Memory B cell (primary cell): ENCODE results near the gene FLRT3.
A peak's percentile ranks its signal among the peaks of the same experiment; 100 is the strongest.

Source experiments
- ATAC-seq: fragments of 150-1000 bp; cut with Tn5 transposase; 2 replicates; pipeline ENCODE4 v1.10.0; 2021; ENCODE audit warnings: low read depth, mild to moderate bottlenecking, moderate library complexity
- DNase-seq, 2 donors: peaks; one replicate each; pipeline ENCODE4 v3.0.0; 2022; ENCODE audit warnings: low spot score in 2 of 2
- H3K27ac Mint-ChIP-seq: one replicate; pipeline ENCODE4 v1.8.0; 2022; ENCODE audit warnings: mild to moderate bottlenecking, moderate library complexity, mixed read lengths
- H3K27me3 Mint-ChIP-seq: one replicate; pipeline ENCODE4 v1.8.0; 2022; ENCODE audit warnings: mixed read lengths
- H3K36me3 Mint-ChIP-seq: one replicate; pipeline ENCODE4 v1.8.0; 2022; ENCODE audit warnings: mild to moderate bottlenecking, mixed read lengths
- H3K4me1 Mint-ChIP-seq: one replicate; pipeline ENCODE4 v1.8.0; 2022; ENCODE audit warnings: mixed read lengths
- H3K4me3 Mint-ChIP-seq: one replicate; pipeline ENCODE4 v1.8.0; 2022; ENCODE audit warnings: mild to moderate bottlenecking, moderate library complexity, mixed read lengths
- H3K9me3 Mint-ChIP-seq: one replicate; pipeline ENCODE4 v1.8.0; 2022; ENCODE audit warnings: mixed read lengths

The FLRT3 gene

GRCh38 chr20:14337400-14338171 lies at the start of gene FLRT3:
Gene FLRT3, minus strand, starts transcription at chr20:14337612. Its CDS starts 10,106 bp downstream, at chr20:14327506.
- Mint-ChIP-seq H3K27me3 (no peaks in the 10 kb centered on the region), H3K27ac (no peak within 1 kb of the TSS), H3K4me1 (no peaks in the 10 kb centered on the region), H3K4me3 (peak within 1 kb of the TSS; percentile 34), H3K9me3 (no peaks in the 10 kb centered on the region), H3K36me3 (no peaks in the 10 kb centered on the region)
- peak; percentile 60 for ATAC-seq
- DNase-seq, result peak in 1 of 2 donors; percentile 11

GRCh38 chr20:14386726-14387125 lies 49.3 kb upstream of the FLRT3 start:
- no peak overlapping the region for H3K4me3 Mint-ChIP-seq
- no peaks in the 10 kb centered on the region for H3K4me1 Mint-ChIP-seq
- ATAC-seq, result no peak
- H3K36me3 Mint-ChIP-seq, result no peaks in the 10 kb centered on the region
- H3K27ac Mint-ChIP-seq, result no peak overlapping the region
- DNase-seq, result no peak
- H3K27me3 Mint-ChIP-seq, result no peaks in the 10 kb centered on the region
- peaks cover 7% of the 10 kb centered on the region for H3K9me3 Mint-ChIP-seq

DNA sequence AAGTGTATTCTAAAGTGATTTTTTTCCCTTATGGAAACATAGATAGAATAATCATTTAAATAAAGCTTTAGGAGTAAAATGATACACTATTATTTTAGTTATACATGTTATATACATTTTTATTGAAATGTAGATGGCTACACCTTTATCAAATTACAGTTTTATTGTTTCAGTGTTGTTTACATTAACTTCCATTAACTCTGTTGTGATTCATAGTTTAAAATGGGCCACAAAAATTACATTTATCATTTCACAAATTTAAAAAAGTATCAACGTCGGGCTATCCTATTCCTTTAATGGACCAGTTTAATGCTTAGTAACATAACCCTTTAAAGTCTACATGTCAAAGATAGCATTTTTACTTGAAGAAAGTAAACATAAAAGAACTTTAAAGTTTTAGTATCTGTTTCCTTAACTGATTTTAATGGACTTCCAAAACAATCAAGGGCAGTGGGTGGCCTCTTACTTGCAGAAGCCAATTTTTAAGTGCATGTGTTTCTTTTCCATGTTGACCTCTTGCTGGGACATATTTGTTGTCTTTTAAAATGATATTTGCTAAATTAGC lies 47.8 kb upstream of the FLRT3 start:
- ATAC-seq (no peak), DNase-seq (no peak)
- Mint-ChIP-seq H3K27me3 (no peaks in the 10 kb centered on the region), H3K4me3 (no peak overlapping the region), H3K4me1 (no peaks in the 10 kb centered on the region), H3K36me3 (no peaks in the 10 kb centered on the region), H3K9me3 (peaks cover 2% of the 10 kb centered on the region), H3K27ac (no peak overlapping the region)

GRCh38 chr20:14384416-14385175 lies 47.2 kb upstream of the FLRT3 start:
- ATAC-seq (no peak), DNase-seq (no peak)
- H3K36me3 Mint-ChIP-seq, result no peaks in the 10 kb centered on the region
- peaks cover 2% of the 10 kb centered on the region for H3K9me3 Mint-ChIP-seq
- H3K4me1 Mint-ChIP-seq, result no peaks in the 10 kb centered on the region
- H3K4me3 Mint-ChIP-seq, result no peak overlapping the region
- no peak overlapping the region for H3K27ac Mint-ChIP-seq
- H3K27me3 Mint-ChIP-seq, result no peaks in the 10 kb centered on the region

- Mint-ChIP-seq H3K36me3 (no peaks in the 10 kb centered on the region), H3K27ac (no peak overlapping the region), H3K4me1 (no peaks in the 10 kb centered on the region), H3K4me3 (no peak overlapping the region), H3K27me3 (no peaks in the 10 kb centered on the region), H3K9me3 (peaks cover 2% of the 10 kb centered on the region)
- ATAC-seq (no peak), DNase-seq (no peak)
Measured at GRCh38 chr20:14383335-14383734, 45.9 kb upstream of the FLRT3 start.

- H3K27ac Mint-ChIP-seq, result no peak overlapping the region
- no peak overlapping the region for H3K4me3 Mint-ChIP-seq
- no peak for ATAC-seq
- no peaks in the 10 kb centered on the region for H3K4me1 Mint-ChIP-seq
- H3K9me3 Mint-ChIP-seq, result no peaks in the 10 kb centered on the region
- H3K27me3 Mint-ChIP-seq, result no peaks in the 10 kb centered on the region
- no peak for DNase-seq
- no peaks in the 10 kb centered on the region for H3K36me3 Mint-ChIP-seq
Measured at GRCh38 chr20:14378326-14378725, 40.9 kb upstream of the FLRT3 start.

GRCh38 chr20:14375416-14375985 lies 38.1 kb upstream of the FLRT3 start:
- H3K4me3 Mint-ChIP-seq, result no peak overlapping the region
- H3K9me3 Mint-ChIP-seq, result no peaks in the 10 kb centered on the region
- no peaks in the 10 kb centered on the region for H3K27me3 Mint-ChIP-seq
- H3K4me1 Mint-ChIP-seq, result no peaks in the 10 kb centered on the region
- no peak overlapping the region for H3K27ac Mint-ChIP-seq
- H3K36me3 Mint-ChIP-seq, result no peaks in the 10 kb centered on the region
- ATAC-seq (no peak), DNase-seq (no peak)

- ATAC-seq (no peak), DNase-seq (no peak)
- H3K36me3 Mint-ChIP-seq, result no peaks in the 10 kb centered on the region
- H3K4me1 Mint-ChIP-seq, result no peaks in the 10 kb centered on the region
- H3K27ac Mint-ChIP-seq, result no peak overlapping the region
- H3K9me3 Mint-ChIP-seq, result no peaks in the 10 kb centered on the region
- no peaks in the 10 kb centered on the region for H3K27me3 Mint-ChIP-seq
- H3K4me3 Mint-ChIP-seq, result no peak overlapping the region
Measured at GRCh38 chr20:14374196-14374595, 36.8 kb upstream of the FLRT3 start.

DNA sequence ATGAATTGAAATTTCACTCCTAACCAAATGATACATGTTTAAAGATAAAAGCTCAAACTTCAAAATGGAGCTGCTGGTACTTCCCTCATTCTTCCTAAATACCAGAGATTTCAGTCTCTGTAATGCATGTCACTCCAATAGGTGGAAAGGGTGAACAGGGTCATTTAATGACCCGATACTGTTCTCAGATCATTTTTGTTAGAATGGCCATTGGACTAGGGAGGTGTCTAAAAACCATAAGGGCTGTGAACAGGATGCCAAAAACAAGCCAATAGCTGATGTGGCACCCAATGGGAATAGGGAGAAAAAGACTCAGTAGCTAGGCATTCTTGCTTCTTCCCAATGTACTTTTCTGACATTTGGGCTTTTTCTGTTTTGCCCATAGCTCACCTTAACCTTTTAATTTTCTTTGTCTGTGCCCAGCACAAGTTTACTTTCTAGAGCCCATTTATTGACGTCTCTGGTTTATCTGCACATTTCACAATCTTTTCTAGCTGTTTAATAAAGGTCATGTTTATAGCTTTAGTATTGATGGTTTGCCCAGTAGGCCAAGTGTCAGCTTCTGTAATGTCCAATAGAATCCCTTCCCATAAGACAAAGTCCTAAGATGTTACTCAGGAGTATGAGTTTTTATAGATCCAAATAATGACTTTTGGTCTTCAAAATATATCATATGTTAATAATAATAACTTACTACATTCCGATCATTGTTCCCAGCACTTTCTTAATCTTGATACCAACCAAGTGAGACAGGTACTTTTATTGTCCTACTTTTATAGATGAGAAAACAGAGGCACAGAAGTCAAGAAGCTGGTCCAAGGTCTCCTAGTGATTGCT lies 24.3 kb upstream of the FLRT3 start:
- DNase-seq, result no peak
- Mint-ChIP-seq H3K36me3 (no peaks in the 10 kb centered on the region), H3K4me3 (no peak overlapping the region), H3K27ac (no peak overlapping the region), H3K9me3 (peaks cover 2% of the 10 kb centered on the region), H3K4me1 (no peaks in the 10 kb centered on the region), H3K27me3 (no peaks in the 10 kb centered on the region)
- no peak for ATAC-seq

DNA sequence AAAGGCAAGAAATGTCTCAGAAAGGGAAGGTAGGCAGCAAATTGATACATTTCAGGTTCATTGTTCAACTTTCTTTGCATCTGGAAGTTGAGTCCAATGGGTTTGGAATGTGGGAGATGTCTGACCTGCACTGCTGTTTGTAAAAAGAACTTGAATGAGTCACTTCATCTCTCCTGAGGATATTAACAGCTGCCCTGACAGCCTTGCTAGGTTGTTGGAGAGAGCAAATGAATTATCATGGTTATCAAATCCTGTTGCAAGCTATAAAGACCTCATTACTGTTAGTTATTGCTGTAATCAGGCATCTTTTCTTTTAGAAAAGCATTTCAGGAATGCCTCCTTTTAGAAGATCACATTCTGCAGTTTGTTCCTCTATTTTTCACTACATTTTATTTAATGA lies 23.0 kb upstream of the FLRT3 start:
- no peak for ATAC-seq
- peaks cover 2% of the 10 kb centered on the region for H3K9me3 Mint-ChIP-seq

GRCh38 chr20:14355791-14356190 lies 18.4 kb upstream of the FLRT3 start:
- H3K4me3 Mint-ChIP-seq, result no peak overlapping the region
- H3K27me3 Mint-ChIP-seq, result no peaks in the 10 kb centered on the region
- H3K9me3 Mint-ChIP-seq, result peaks cover 1% of the 10 kb centered on the region
- no peak for DNase-seq
- no peak overlapping the region for H3K27ac Mint-ChIP-seq
- no peak for ATAC-seq
- H3K36me3 Mint-ChIP-seq, result no peaks in the 10 kb centered on the region
- H3K4me1 Mint-ChIP-seq, result no peaks in the 10 kb centered on the region

More for the DNA sequence above, 23.0 kb upstream of the FLRT3 start:
- no peak for DNase-seq
- Mint-ChIP-seq H3K4me3 (no peak overlapping the region), H3K36me3 (no peaks in the 10 kb centered on the region), H3K4me1 (no peaks in the 10 kb centered on the region), H3K27ac (no peak overlapping the region), H3K27me3 (no peaks in the 10 kb centered on the region)

- Mint-ChIP-seq H3K4me3 (no peak overlapping the region), H3K9me3 (no peaks in the 10 kb centered on the region), H3K27me3 (peaks cover 2% of the 10 kb centered on the region), H3K4me1 (no peaks in the 10 kb centered on the region), H3K36me3 (no peaks in the 10 kb centered on the region), H3K27ac (no peak overlapping the region)
- ATAC-seq (no peak), DNase-seq (no peak)
Measured at GRCh38 chr20:14344746-14345145, 7.3 kb upstream of the FLRT3 start.

- Mint-ChIP-seq H3K9me3 (no peaks in the 10 kb centered on the region), H3K36me3 (no peaks in the 10 kb centered on the region), H3K4me1 (no peaks in the 10 kb centered on the region), H3K27me3 (peaks cover 2% of the 10 kb centered on the region), H3K4me3 (no peak overlapping the region), H3K27ac (no peak overlapping the region)
- ATAC-seq, result no peak
- DNase-seq, result no peak
Measured at GRCh38 chr20:14343491-14344065, 6.2 kb upstream of the FLRT3 start.
